Effector memory CD4-positive, alpha-beta T cell (primary cell): ENCODE results near the gene RAD51B.
"Not testable (repeated sequence)": the region's sequence is repeated elsewhere in the genome, so short reads cannot be mapped to it uniquely, and the experiment has no call there.

ENCODE experiments used
- DNase-seq, 3 donors: peaks; one replicate each; pipeline ENCODE4 v3.0.0-alpha.2; 2020
- H3K27ac ChIP-seq: 2 replicates; pipeline ENCODE4 v1.7.0; 2013; ENCODE audit warnings: mild to moderate bottlenecking, low read length, moderate library complexity; ENCODE audit not compliant: insufficient read depth, poor library complexity, severe bottlenecking
- H3K27me3 ChIP-seq: replicated peaks from 2 replicates; pipeline ENCODE4 v1.7.0; 2013; ENCODE audit warnings: mild to moderate bottlenecking, low read length; ENCODE audit not compliant: insufficient read depth, control insufficient read depth, poor library complexity, severe bottlenecking
- H3K36me3 ChIP-seq: 2 replicates; pipeline ENCODE4 v1.7.0; 2013; ENCODE audit warnings: mild to moderate bottlenecking, low read length, moderate library complexity; ENCODE audit not compliant: control insufficient read depth, insufficient read depth
- H3K4me1 ChIP-seq: 2 replicates; pipeline ENCODE4 v1.7.0; 2013; ENCODE audit warnings: low read length, mild to moderate bottlenecking; ENCODE audit not compliant: control insufficient read depth, insufficient read depth, poor library complexity, severe bottlenecking
- H3K4me3 ChIP-seq: 2 replicates; pipeline ENCODE4 v1.7.0; 2013; ENCODE audit warnings: low read length, low read depth, mild to moderate bottlenecking; ENCODE audit not compliant: insufficient read depth, poor library complexity, severe bottlenecking
- H3K9me3 ChIP-seq: 2 replicates; pipeline ENCODE4 v1.7.0; 2013; ENCODE audit warnings: mild to moderate bottlenecking, low read length, moderate library complexity; ENCODE audit not compliant: control insufficient read depth

RAD51B gene

GRCh38 chr14:68284333-68284732 is 464.8 kb downstream of the RAD51B start:
- no peaks in the 10 kb centered on the region for H3K27me3 ChIP-seq
- H3K36me3 ChIP-seq = no peaks in the 10 kb centered on the region
- H3K4me3 ChIP-seq = no peak overlapping the region
- H3K27ac ChIP-seq = peak overlapping the region; percentile 80
- H3K9me3 ChIP-seq = no peaks in the 10 kb centered on the region
- peaks cover 53% of the 10 kb centered on the region for H3K4me1 ChIP-seq
- DNase-seq = no peak

GRCh38 chr14:68284834-68285233 is 465.3 kb downstream of the RAD51B start:
- Histone ChIP-seq H3K27ac (peak overlapping the region; percentile 80), H3K4me3 (no peak overlapping the region), H3K9me3 (no peaks in the 10 kb centered on the region), H3K4me1 (peaks cover 53% of the 10 kb centered on the region), H3K36me3 (no peaks in the 10 kb centered on the region), H3K27me3 (no peaks in the 10 kb centered on the region)
- no peak for DNase-seq

- Histone ChIP-seq H3K36me3 (no peaks in the 10 kb centered on the region), H3K27me3 (no peaks in the 10 kb centered on the region), H3K4me3 (no peak overlapping the region), H3K4me1 (peaks cover 53% of the 10 kb centered on the region), H3K9me3 (no peaks in the 10 kb centered on the region), H3K27ac (peak overlapping the region; percentile 80)
- DNase-seq = peak; percentile 35 to 39 (median 37)
These were observed 466.0 kb downstream of the RAD51B start for GRCh38 chr14:68285421-68286179.

- DNase-seq = no peak
- H3K4me1 ChIP-seq = peaks cover 51% of the 10 kb centered on the region
- H3K27ac ChIP-seq = no peak overlapping the region
- no peaks in the 10 kb centered on the region for H3K36me3 ChIP-seq
- H3K9me3 ChIP-seq = no peaks in the 10 kb centered on the region
- H3K4me3 ChIP-seq = no peak overlapping the region
- H3K27me3 ChIP-seq = no peaks in the 10 kb centered on the region
These were observed 467.1 kb downstream of the RAD51B start for GRCh38 chr14:68286667-68287066.

- peaks cover 41% of the 10 kb centered on the region for H3K4me1 ChIP-seq
- H3K36me3 ChIP-seq, H3K4me3 ChIP-seq, H3K27ac ChIP-seq, H3K27me3 ChIP-seq, H3K9me3 ChIP-seq, DNase-seq: not testable (repeated sequence)
These were observed 469.9 kb downstream of the RAD51B start for GRCh38 chr14:68289452-68289851.

- Histone ChIP-seq H3K4me3 (no peak overlapping the region), H3K4me1 (peaks cover 24% of the 10 kb centered on the region), H3K9me3 (no peaks in the 10 kb centered on the region), H3K36me3 (no peaks in the 10 kb centered on the region), H3K27me3 (no peaks in the 10 kb centered on the region), H3K27ac (no peak overlapping the region)
- no peak for DNase-seq
These were observed 472.2 kb downstream of the RAD51B start for GRCh38 chr14:68291820-68292219.

- no peaks in the 10 kb centered on the region for H3K36me3 ChIP-seq
- H3K9me3 ChIP-seq = no peaks in the 10 kb centered on the region
- peaks cover 22% of the 10 kb centered on the region for H3K4me1 ChIP-seq
- H3K27ac ChIP-seq = peak overlapping the region; percentile 35
- no peaks in the 10 kb centered on the region for H3K27me3 ChIP-seq
- no peak overlapping the region for H3K4me3 ChIP-seq
- DNase-seq = no peak
These were observed 473.0 kb downstream of the RAD51B start for GRCh38 chr14:68292441-68293215.

- no peaks in the 10 kb centered on the region for H3K36me3 ChIP-seq
- H3K27ac ChIP-seq = no peak overlapping the region
- H3K4me3 ChIP-seq = no peak overlapping the region
- no peaks in the 10 kb centered on the region for H3K27me3 ChIP-seq
- no peaks in the 10 kb centered on the region for H3K9me3 ChIP-seq
- no peak for DNase-seq
- peaks cover 18% of the 10 kb centered on the region for H3K4me1 ChIP-seq
These were observed 473.8 kb downstream of the RAD51B start for GRCh38 chr14:68293404-68293803.

GRCh38 chr14:68295316-68295816 is 475.8 kb downstream of the RAD51B start:
- no peaks in the 10 kb centered on the region for H3K27me3 ChIP-seq
- H3K27ac ChIP-seq = no peak overlapping the region
- H3K4me3 ChIP-seq = no peak overlapping the region
- peaks cover 18% of the 10 kb centered on the region for H3K4me1 ChIP-seq
- no peaks in the 10 kb centered on the region for H3K9me3 ChIP-seq
- DNase-seq = no peak
- no peaks in the 10 kb centered on the region for H3K36me3 ChIP-seq

GRCh38 chr14:68297039-68297438 is 477.5 kb downstream of the RAD51B start:
- no peak overlapping the region for H3K4me3 ChIP-seq
- H3K36me3 ChIP-seq = no peaks in the 10 kb centered on the region
- H3K27ac ChIP-seq = no peak overlapping the region
- H3K4me1 ChIP-seq = peaks cover 16% of the 10 kb centered on the region
- no peaks in the 10 kb centered on the region for H3K27me3 ChIP-seq
- no peak for DNase-seq
- H3K9me3 ChIP-seq = no peaks in the 10 kb centered on the region
